Measurements from ENCODE around the gene ZFP92.

Gene ZFP92

DNA sequence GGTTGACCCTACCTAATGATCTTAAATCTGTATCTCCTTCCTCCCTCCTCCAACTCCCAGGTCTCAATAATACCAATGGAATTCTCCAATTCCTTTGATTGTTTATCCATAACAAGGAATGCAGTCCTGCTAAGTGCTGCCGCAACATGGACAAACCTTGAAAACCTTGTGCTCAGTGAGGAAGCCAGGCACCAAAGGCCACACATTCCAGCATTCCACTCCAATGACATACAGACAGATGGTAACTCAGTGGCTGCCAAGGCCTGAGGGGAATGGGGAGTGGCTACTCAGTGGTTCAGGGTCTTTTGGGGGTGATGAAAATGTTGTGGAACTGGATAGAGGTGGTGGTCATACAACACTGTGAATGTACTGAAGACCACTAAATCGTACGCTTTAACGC lies 48.7 kb downstream of the ZFP92 start:
- H3K27ac ChIP-seq = no peak overlapping the region
- no peak for TF ChIP-seq ZFX (IDR thresholded peaks at IDR 0.05)
- TF ChIP-seq, protein P1, sequence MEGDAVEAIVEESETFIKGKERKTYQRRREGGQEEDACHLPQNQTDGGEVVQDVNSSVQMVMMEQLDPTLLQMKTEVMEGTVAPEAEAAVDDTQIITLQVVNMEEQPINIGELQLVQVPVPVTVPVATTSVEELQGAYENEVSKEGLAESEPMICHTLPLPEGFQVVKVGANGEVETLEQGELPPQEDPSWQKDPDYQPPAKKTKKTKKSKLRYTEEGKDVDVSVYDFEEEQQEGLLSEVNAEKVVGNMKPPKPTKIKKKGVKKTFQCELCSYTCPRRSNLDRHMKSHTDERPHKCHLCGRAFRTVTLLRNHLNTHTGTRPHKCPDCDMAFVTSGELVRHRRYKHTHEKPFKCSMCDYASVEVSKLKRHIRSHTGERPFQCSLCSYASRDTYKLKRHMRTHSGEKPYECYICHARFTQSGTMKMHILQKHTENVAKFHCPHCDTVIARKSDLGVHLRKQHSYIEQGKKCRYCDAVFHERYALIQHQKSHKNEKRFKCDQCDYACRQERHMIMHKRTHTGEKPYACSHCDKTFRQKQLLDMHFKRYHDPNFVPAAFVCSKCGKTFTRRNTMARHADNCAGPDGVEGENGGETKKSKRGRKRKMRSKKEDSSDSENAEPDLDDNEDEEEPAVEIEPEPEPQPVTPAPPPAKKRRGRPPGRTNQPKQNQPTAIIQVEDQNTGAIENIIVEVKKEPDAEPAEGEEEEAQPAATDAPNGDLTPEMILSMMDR (conservative IDR thresholded peaks at IDR 0.05) = no peak

GRCh38 chrX:153460826-153461225 lies 49.6 kb downstream of the ZFP92 start:
- no peak overlapping the region for H3K27ac ChIP-seq
- TF ChIP-seq, protein P1 (conservative IDR thresholded peaks at IDR 0.05) = peak; percentile 80
- TF ChIP-seq ZFX (IDR thresholded peaks at IDR 0.05) = no peak

Data from C4-2B (cell line).